GM12878 (cell line): ENCODE measurements around the gene NXNL1. TPM values are rescaled to one million over a fixed set of nuclear protein-coding genes. Genes with fewer than 3 reads are reported as not detected.

Experiments used
- ATAC-seq: fragments of 200-7000 bp; cut with Tn5 transposase; 3 replicates; pipeline ENCODE4 v1.9.1; 2020; ENCODE audit warnings: mild to moderate bottlenecking, moderate library complexity
- BruUV-seq: library from RNA; stranded (reverse); fragments of 400-500 nt; replicated peaks from 2 replicates; lab custom pipeline; 2021; lab: Mats Ljungman, UMichigan
- CTCF ChIA-PET: fragments of 300-600 bp; sonication (Branson Sonifier 250); formaldehyde crosslinking; extraction: SDS; loops from one replicate; lab custom pipeline; 2021; ENCODE audit warnings: inconsistent platforms; lab: Yijun Ruan, JAX
- POLR2A ChIA-PET: fragments of 350-600 bp; formaldehyde crosslinking; extraction: SDS; loops from one replicate; lab custom pipeline; 2021; ENCODE audit warnings: inconsistent platforms; lab: Charles Lee
- RAD21 ChIA-PET: fragments of 300-600 bp; sonication (Branson Sonifier 250); formaldehyde crosslinking; loops from one replicate; lab custom pipeline; 2023; ENCODE audit warnings: antibody characterized with exemption; ENCODE audit not compliant: unreplicated experiment; lab: Charles Lee
- SMC1A ChIA-PET: fragments of 300-600 bp; sonication (Branson Sonifier 250); formaldehyde crosslinking; loops from one replicate; lab custom pipeline; 2023; ENCODE audit not compliant: unreplicated experiment, uncharacterized antibody; lab: Charles Lee
- DNase-seq: peaks from one replicate; pipeline ENCODE4 v3.0.0-alpha.2; 2011; ENCODE audit warnings: low read depth, low spot score
- FAIRE-seq: peaks from 3 replicates; lab custom pipeline; 2011; peaks lifted over from hg19 to GRCh38; lab: Jason Lieb, UNC
- H2AFZ ChIP-seq: 2 replicates; pipeline ENCODE4 v1.6.0; 2011; ENCODE audit warnings: low read depth, low read length, control low read depth; ENCODE audit not compliant: control insufficient read depth
- H3K27ac ChIP-seq: 2 replicates; pipeline ENCODE4 v1.5.1; 2011; ENCODE audit warnings: control low read depth; ENCODE audit not compliant: control insufficient read depth, insufficient read depth
- H3K27me3 ChIP-seq, 2 experiments: replicated peaks in 1 of 2; 2 replicates each; pipeline versions ENCODE4 v1.6.0 to v1.6.1; 2011; ENCODE audit warnings: low read length in 1 of 2; ENCODE audit not compliant: control insufficient read depth in 2 of 2, insufficient read depth in 2 of 2
- H3K36me3 ChIP-seq, 2 experiments: 2 replicates each; pipeline ENCODE4 v1.5.1; 2011; ENCODE audit warnings: low read length in 1 of 2; ENCODE audit not compliant: control insufficient read depth in 2 of 2, insufficient read depth in 2 of 2
- H3K4me1 ChIP-seq: 2 replicates; pipeline ENCODE4 v1.6.1; 2011; ENCODE audit warnings: mild to moderate bottlenecking, low read length, moderate library complexity, mixed read lengths; ENCODE audit not compliant: control insufficient read depth, insufficient read depth
- H3K4me2 ChIP-seq: 2 replicates; pipeline ENCODE4 v1.6.0; 2011; ENCODE audit warnings: control low read depth; ENCODE audit not compliant: control insufficient read depth, insufficient read depth
- H3K4me3 ChIP-seq: fragments of 200-600 bp; sonication (generic); 2 replicates; pipeline ENCODE4 v1.5.1; 2016
- H3K79me2 ChIP-seq: 2 replicates; pipeline ENCODE4 v1.6.0; 2011; ENCODE audit warnings: low read length; ENCODE audit not compliant: control insufficient read depth, insufficient read depth
- H3K9ac ChIP-seq: 2 replicates; pipeline ENCODE4 v1.8.0; 2011; ENCODE audit warnings: low read length, control low read depth, mixed read lengths; ENCODE audit not compliant: control insufficient read depth, insufficient read depth
- H3K9me3 ChIP-seq: replicated peaks from 3 replicates; pipeline ENCODE4 v1.5.1; 2011; ENCODE audit warnings: mild to moderate bottlenecking, low read length; ENCODE audit not compliant: control insufficient read depth, insufficient read depth
- H4K20me1 ChIP-seq: 2 replicates; pipeline ENCODE4 v1.6.0; 2011; ENCODE audit not compliant: control insufficient read depth, insufficient read depth
- ATF7 ChIP-seq: fragments of 450-650 bp; IDR thresholded peaks from 2 replicates; pipeline ENCODE4 v1.6.1; 2016; ENCODE audit warnings: low read depth, mild to moderate bottlenecking
- BACH1 ChIP-seq: fragments of 450-650 bp; IDR thresholded peaks from 2 replicates; pipeline ENCODE4 v1.6.1; 2017; ENCODE audit warnings: mild to moderate bottlenecking, borderline replicate concordance
- JUND ChIP-seq: IDR thresholded peaks from 2 replicates; pipeline ENCODE4 v1.6.1; 2012; ENCODE audit warnings: low read depth, mild to moderate bottlenecking, low read length, improper control_type of control experiment, moderate library complexity
- POLR2AphosphoS2 ChIP-seq: IDR thresholded peaks from 2 replicates; pipeline ENCODE4 v1.6.1; 2011; ENCODE audit warnings: low read depth, mild to moderate bottlenecking, low read length, improper control_type of control experiment, moderate library complexity
- RB1 ChIP-seq: fragments of 450-650 bp; formaldehyde crosslinking; IDR thresholded peaks from 2 replicates; pipeline ENCODE4 v1.6.1; 2017; ENCODE audit warnings: mild to moderate bottlenecking, borderline replicate concordance
- YBX1 ChIP-seq: fragments of 450-650 bp; IDR thresholded peaks from 2 replicates; pipeline ENCODE4 v1.6.1; 2016; ENCODE audit warnings: antibody characterized with exemption
- ZNF384 ChIP-seq: IDR thresholded peaks from 2 replicates; pipeline ENCODE4 v1.6.1; 2012; ENCODE audit warnings: low read depth, mild to moderate bottlenecking, low read length, improper control_type of control experiment, borderline replicate concordance
- WGBS: methylation state at CpG from one replicate; pipeline ENCODE4 v1.1.6; 2016; ENCODE audit warnings: low lambda C conversion rate; ENCODE audit not compliant: insufficient replicate concordance, insufficient coverage; ENCODE audit errors: missing lambda C conversion rate; 5-methylcytosine and 5-hydroxymethylcytosine counted together
- in situ Hi-C: fragments of 300-500 bp; cut with MboI; formaldehyde crosslinking; loops from 9 replicates; pipeline ENCODE4 v1.14.3; 2018; ENCODE audit warnings: mixed read lengths
- intact Hi-C: fragments of 100-400 bp; cut with micrococcal nuclease; formaldehyde crosslinking; loops from one replicate; pipeline ENCODE4 v1.14.2; 2022; ENCODE audit not compliant: unreplicated experiment
- polyA plus RNA-seq, 11 experiments: library from polyadenylated mRNA; depleted of rRNA in 4 of 11; unstranded in 6 of 11; stranded (reverse) in 5 of 11; fragments of >200 nt; fragmentation: Nextera tagmentation in 4 of 11; fragmentation: Illumina TruSeq in 1 of 11; extraction: Ambion mirVana in 4 of 11; extraction: Trizol in 1 of 11; gene quantifications; 1 replicate in 1 of 11; 2 replicates in 10 of 11; pipeline versions ENCODE4 v1.2.1 to v1.2.3, GENCODE V29; 2011 to 2016; ENCODE audit warnings: inconsistent platforms in 2 of 11, missing spikeins in 2 of 11, low read depth in 1 of 11
- total RNA-seq, 4 experiments: library from RNA; depleted of rRNA in 3 of 4; stranded (reverse); fragments of >200 nt in 3 of 4; fragmentation: Illumina TruSeq in 1 of 4; extraction: Trizol in 1 of 4; gene quantifications; 2 replicates each; pipeline versions ENCODE4 v1.2.1 to v1.2.3, GENCODE V29; 2013 to 2021
- TF ChIP-seq, protein P1 (sequence below): fragments of 450-650 bp; IDR thresholded peaks from 2 replicates; pipeline ENCODE4 v1.6.1; 2017; ENCODE audit warnings: mild to moderate bottlenecking, moderate library complexity
- TF ChIP-seq, protein P2 (sequence below): IDR thresholded peaks from 2 replicates; pipeline ENCODE4 v1.6.1; 2012; ENCODE audit warnings: mild to moderate bottlenecking, low read depth, low read length

Gene NXNL1
- total and polyA plus RNA-seq, 10 of the 15 experiments (the other 5 are each of a cell fraction or from before 2014, with no cell fraction given): not detected

DNA sequence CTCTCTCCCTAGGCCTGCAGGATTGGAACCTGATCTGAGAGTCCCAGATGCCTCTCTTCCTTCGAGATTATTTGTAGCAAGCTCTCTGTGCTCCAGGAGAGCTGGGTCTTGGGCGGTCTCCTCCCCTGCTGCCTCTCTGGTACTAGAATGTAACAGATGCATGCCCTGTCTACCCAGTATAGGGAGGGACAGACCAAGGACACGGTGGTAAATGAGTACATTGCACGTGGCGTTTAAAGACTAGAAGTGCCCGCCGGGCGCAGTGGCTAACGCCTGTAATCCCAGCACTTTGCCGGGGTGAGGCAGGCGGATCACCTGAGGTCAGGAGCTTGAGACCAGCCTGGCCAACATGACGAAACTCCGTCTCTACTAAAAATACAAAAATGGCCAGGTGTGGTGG, 21.3 kb upstream of the NXNL1 start:
- FAIRE-seq (no peak), ATAC-seq (no peak), DNase-seq (no peak)
- ChIA-PET SMC1A (no interaction called here), POLR2A (no interaction called here), RAD21 (no interaction called here), CTCF (interaction anchor here (0.9 to 1.4 kb wide), 3 partner anchors 15 to 303 kb away, joined by 3 to 4 read pairs (median 3); no protein-coding TSS in a partner anchor)
- no peak for TF ChIP-seq JUND
- no peak for TF ChIP-seq RB1
- TF ChIP-seq, protein P1, sequence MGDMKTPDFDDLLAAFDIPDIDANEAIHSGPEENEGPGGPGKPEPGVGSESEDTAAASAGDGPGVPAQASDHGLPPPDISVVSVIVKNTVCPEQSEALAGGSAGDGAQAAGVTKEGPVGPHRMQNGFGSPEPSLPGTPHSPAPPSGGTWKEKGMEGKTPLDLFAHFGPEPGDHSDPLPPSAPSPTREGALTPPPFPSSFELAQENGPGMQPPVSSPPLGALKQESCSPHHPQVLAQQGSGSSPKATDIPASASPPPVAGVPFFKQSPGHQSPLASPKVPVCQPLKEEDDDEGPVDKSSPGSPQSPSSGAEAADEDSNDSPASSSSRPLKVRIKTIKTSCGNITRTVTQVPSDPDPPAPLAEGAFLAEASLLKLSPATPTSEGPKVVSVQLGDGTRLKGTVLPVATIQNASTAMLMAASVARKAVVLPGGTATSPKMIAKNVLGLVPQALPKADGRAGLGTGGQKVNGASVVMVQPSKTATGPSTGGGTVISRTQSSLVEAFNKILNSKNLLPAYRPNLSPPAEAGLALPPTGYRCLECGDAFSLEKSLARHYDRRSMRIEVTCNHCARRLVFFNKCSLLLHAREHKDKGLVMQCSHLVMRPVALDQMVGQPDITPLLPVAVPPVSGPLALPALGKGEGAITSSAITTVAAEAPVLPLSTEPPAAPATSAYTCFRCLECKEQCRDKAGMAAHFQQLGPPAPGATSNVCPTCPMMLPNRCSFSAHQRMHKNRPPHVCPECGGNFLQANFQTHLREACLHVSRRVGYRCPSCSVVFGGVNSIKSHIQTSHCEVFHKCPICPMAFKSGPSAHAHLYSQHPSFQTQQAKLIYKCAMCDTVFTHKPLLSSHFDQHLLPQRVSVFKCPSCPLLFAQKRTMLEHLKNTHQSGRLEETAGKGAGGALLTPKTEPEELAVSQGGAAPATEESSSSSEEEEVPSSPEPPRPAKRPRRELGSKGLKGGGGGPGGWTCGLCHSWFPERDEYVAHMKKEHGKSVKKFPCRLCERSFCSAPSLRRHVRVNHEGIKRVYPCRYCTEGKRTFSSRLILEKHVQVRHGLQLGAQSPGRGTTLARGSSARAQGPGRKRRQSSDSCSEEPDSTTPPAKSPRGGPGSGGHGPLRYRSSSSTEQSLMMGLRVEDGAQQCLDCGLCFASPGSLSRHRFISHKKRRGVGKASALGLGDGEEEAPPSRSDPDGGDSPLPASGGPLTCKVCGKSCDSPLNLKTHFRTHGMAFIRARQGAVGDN: no peak
- no peak for TF ChIP-seq ATF7
- TF ChIP-seq ZNF384: no peak
- TF ChIP-seq BACH1: no peak
- no peak for TF ChIP-seq POLR2AphosphoS2
- TF ChIP-seq, protein P2, sequence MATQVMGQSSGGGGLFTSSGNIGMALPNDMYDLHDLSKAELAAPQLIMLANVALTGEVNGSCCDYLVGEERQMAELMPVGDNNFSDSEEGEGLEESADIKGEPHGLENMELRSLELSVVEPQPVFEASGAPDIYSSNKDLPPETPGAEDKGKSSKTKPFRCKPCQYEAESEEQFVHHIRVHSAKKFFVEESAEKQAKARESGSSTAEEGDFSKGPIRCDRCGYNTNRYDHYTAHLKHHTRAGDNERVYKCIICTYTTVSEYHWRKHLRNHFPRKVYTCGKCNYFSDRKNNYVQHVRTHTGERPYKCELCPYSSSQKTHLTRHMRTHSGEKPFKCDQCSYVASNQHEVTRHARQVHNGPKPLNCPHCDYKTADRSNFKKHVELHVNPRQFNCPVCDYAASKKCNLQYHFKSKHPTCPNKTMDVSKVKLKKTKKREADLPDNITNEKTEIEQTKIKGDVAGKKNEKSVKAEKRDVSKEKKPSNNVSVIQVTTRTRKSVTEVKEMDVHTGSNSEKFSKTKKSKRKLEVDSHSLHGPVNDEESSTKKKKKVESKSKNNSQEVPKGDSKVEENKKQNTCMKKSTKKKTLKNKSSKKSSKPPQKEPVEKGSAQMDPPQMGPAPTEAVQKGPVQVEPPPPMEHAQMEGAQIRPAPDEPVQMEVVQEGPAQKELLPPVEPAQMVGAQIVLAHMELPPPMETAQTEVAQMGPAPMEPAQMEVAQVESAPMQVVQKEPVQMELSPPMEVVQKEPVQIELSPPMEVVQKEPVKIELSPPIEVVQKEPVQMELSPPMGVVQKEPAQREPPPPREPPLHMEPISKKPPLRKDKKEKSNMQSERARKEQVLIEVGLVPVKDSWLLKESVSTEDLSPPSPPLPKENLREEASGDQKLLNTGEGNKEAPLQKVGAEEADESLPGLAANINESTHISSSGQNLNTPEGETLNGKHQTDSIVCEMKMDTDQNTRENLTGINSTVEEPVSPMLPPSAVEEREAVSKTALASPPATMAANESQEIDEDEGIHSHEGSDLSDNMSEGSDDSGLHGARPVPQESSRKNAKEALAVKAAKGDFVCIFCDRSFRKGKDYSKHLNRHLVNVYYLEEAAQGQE: no peak
- no peak for TF ChIP-seq YBX1
- no peak overlapping the region for H3K27ac ChIP-seq
- H3K4me2 ChIP-seq: no peak overlapping the region
- H3K4me3 ChIP-seq: no peak overlapping the region
- BruUV-seq: no TSS peak
- intact Hi-C loops: no loop called here
- H3K4me1 ChIP-seq: no peaks in the 10 kb centered on the region
- H3K27me3 ChIP-seq: no peaks in the 10 kb centered on the region
- no peaks in the 10 kb centered on the region for H4K20me1 ChIP-seq
- no peaks in the 10 kb centered on the region for H3K9me3 ChIP-seq
- H2AFZ ChIP-seq: no peak overlapping the region
- in situ Hi-C loops: no loop called here
- no peaks in the 10 kb centered on the region for H3K36me3 ChIP-seq
- 69% methylated on average over 13 of the region's 13 CpGs for WGBS
- H3K9ac ChIP-seq: no peak overlapping the region
- H3K79me2 ChIP-seq: no peaks in the 10 kb centered on the region
